ENCODE results near the gene GBA3. TPM values are rescaled to one million over a fixed set of nuclear protein-coding genes. Genes with fewer than 3 reads are reported as not detected.

GBA3 gene
- total and polyA plus RNA-seq, 2 donors (not counting 3 experiments of a cell fraction or from before 2014, with no cell fraction given), result not detected

- no peak for FAIRE-seq
- DNase-seq (ENCODE audit: low read depth, low spot score), result no peak
- Histone ChIP-seq H4K20me1 (replicated peaks; ENCODE audit: control insufficient read depth, extremely low read depth, insufficient read depth, low read length) (no peaks in the 10 kb centered on the region), H3K27me3 (ENCODE audit: control insufficient read depth in 2 of 2, insufficient read depth in 2 of 2, low read length in 2 of 2) (no peaks in the 10 kb centered on the region), H3K27ac (ENCODE audit: insufficient read depth, low read depth, low read length) (no peak overlapping the region), H3K9me3 (replicated peaks; ENCODE audit: control insufficient read depth, insufficient read depth, low read length) (no peaks in the 10 kb centered on the region), H3K36me3 (ENCODE audit: control insufficient read depth in 2 of 2, extremely low read depth in 1 of 2, insufficient read depth in 2 of 2, low read length in 2 of 2) (no peaks in the 10 kb centered on the region), H2AFZ (ENCODE audit: low read depth, low read length) (no peak overlapping the region), H3K79me2 (ENCODE audit: control insufficient read depth, insufficient read depth, low read length) (no peaks in the 10 kb centered on the region), H3K9ac (replicated peaks; ENCODE audit: extremely low read depth, insufficient read depth, low read length) (no peak overlapping the region), H3K4me1 (ENCODE audit: control insufficient read depth, extremely low read depth, insufficient read depth, low read length) (no peaks in the 10 kb centered on the region), H3K4me3 (replicated peaks in 1 of 3; ENCODE audit: insufficient read depth in 1 of 3, low read depth in 1 of 3, low read length in 3 of 3) (no peak overlapping the region), H3K9me1 (replicated peaks; ENCODE audit: control insufficient read depth, extremely low read depth, insufficient read depth, low read length) (no peaks in the 10 kb centered on the region), H3K4me2 (ENCODE audit: insufficient read depth, low read length) (no peak overlapping the region)
- POLR2A ChIA-PET, result no interaction called here
- intact Hi-C loops (cut with micrococcal nuclease), result no loop called here
- TF ChIP-seq GATA2 (IDR thresholded peaks at IDR 0.05; ENCODE audit: insufficient read depth, insufficient read length, low read depth, low read length) (no peak), FOS (IDR thresholded peaks at IDR 0.05; ENCODE audit: borderline replicate concordance, insufficient read depth, low read length) (no peak), CTCF (IDR thresholded peaks at IDR 0.05; ENCODE audit: extremely low read depth in 1 of 2, insufficient read depth in 1 of 2, low read depth in 1 of 2, low read length in 2 of 2) (no peak), MYC (IDR thresholded peaks at IDR 0.05; ENCODE audit: low read depth, low read length) (no peak), JUN (IDR thresholded peaks at IDR 0.05; ENCODE audit: borderline replicate concordance, insufficient read depth, insufficient read length, low read depth) (no peak)
- dilution Hi-C loops (cut with MboI; ENCODE audit: extremely low pct_ligation_motif_present, low sequenced_read_pairs), result no loop called here
- CTCF ChIA-PET, result no interaction called here
- BruUV-seq (replicated peaks), result no TSS peak
Observed at GRCh38 chr4:22677780-22678179, 15.0 kb upstream of the GBA3 start.

All from endothelial cell of umbilical vein (primary cell).